HG03135 (cell line): ENCODE results near the gene ATP12A.

ENCODE experiments used
- ATAC-seq: cut with Tn5 transposase; IDR thresholded peaks from one replicate; pipeline ENCODE4 v1.9.1; 2021; ENCODE audit warnings: mild to moderate bottlenecking, moderate library complexity; ENCODE audit not compliant: unreplicated experiment

Gene ATP12A

GRCh38 chr13:24684600-24684998, 4.4 kb downstream of the ATP12A start:
- ATAC-seq, result no peak

- no peak for ATAC-seq
Measured at GRCh38 chr13:24685314-24685713, 5.1 kb downstream of the ATP12A start.

- ATAC-seq, result no peak
Measured at GRCh38 chr13:24687611-24688010, 7.4 kb downstream of the ATP12A start.

DNA sequence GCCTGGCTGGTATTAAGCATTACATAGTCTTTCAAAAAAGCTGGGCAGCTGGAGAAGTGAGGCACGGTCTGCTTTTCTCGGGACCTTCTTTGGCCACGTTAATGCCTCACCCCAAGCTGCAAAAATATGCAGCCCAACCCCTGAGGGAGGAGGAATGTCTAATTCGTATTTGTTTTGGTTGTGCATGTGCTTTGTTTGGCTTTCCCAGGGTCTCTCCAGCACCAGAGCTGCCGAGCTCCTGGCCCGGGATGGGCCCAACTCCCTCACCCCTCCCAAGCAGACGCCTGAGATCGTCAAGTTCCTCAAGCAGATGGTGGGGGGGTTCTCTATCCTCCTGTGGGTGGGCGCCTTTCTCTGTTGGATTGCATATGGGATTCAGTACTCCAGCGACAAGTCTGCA, 7.9 kb downstream of the ATP12A start:
- no peak for ATAC-seq

DNA sequence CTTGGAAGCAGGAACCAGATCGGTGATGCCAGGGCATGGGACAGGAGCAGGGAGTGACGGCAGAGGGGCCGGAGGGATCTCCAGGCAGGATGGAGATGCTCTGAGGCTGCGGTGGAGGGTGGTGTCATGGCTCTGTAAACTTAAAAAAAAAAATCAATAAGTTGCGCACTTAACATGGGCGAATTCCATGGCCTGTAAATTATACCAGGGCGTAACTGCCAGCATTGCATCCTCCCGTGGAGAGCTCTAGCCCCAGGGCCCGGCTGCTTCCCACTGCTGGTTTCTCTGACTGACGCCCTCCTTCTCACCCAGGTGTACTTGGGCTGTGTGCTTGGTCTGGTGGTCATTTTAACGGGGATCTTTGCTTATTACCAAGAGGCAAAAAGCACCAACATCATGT, 8.7 kb downstream of the ATP12A start:
- ATAC-seq, result no peak

DNA sequence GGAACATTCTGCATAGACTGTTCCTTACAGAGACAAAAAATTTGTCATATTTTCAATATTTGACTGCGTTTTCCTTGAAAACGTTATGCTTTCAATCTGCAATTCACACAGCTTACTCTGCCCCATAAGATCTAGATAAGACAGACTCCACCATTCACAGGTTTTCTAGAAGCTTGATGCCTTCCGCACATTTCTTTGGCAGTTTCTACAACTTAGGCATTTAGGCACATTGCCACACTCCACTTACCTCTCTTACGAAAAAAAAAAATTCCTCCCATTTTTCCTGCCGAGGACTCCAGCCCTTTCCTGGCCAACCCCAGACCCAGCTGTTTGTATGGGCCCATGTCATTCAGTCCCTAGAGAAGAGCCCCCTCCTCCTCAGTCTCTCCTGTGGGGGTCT, 11.2 kb downstream of the ATP12A start:
- no peak for ATAC-seq

- no peak for ATAC-seq
Measured at GRCh38 chr13:24692561-24692960, 12.4 kb downstream of the ATP12A start.

DNA sequence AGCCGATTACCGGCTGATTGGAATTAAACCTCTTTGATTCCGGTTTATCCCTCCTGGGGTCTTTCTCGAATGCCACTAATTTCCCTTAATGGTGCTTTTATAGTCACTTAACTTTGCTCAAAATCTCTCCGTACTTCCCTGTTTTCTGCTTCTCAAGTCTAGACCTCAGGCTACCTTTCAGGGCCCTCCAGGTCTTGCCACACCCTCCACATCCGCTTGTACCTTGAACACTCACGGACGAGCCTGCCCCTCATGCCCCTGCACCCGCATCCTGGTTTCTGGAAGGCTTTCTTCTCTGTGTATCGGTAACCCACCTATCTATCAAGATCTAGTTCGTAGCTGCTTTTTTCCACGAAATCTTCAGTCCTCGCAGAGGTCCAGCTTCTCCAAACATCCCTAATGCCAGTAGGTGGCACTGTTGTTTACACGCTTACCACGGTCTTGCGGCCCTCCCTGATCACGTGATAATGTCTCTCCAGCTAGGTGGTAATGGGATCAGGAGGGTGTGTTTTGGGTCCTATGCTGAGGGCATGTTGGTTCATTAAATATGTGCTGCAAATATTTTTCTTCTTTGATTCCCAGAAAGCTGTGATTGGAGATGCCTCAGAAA, 13.8 kb downstream of the ATP12A start:
- no peak for ATAC-seq

DNA sequence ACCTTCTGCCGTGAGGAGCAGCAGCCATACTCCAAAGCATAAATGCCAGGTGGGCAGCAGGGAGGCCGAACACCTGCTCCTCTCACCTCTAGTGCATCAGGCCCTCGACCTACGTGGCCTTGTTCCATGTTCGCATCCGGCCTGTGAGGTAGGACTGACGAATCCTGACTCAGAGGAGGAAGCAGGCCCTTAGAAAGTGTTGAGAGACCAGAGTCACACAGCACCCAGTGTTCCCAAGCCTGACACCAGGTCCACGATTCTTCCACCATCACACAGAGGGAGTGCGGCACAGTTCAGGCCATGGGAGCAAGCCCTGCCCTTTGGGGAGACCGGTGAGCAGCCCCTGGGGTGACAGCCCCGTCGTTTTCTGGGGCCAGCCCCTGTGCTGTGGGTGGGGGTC, 14.7 kb downstream of the ATP12A start:
- no peak for ATAC-seq

DNA sequence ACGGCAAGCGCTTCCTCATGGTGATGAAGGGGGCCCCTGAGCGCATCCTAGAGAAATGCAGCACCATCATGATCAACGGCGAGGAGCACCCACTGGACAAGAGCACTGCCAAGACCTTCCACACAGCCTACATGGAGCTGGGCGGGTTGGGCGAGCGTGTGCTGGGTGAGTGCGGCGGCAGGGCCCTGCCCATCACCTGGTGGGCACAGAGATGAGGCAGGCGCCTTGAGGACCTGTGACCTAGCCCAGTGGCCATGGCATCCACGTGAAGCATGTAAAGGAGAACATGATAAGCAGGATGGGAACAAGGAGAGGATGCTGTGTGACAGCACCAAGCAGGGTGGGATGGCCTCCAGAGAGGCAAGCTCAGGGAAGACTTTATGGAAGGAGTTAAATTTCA, 18.5 kb downstream of the ATP12A start:
- ATAC-seq, result no peak

DNA sequence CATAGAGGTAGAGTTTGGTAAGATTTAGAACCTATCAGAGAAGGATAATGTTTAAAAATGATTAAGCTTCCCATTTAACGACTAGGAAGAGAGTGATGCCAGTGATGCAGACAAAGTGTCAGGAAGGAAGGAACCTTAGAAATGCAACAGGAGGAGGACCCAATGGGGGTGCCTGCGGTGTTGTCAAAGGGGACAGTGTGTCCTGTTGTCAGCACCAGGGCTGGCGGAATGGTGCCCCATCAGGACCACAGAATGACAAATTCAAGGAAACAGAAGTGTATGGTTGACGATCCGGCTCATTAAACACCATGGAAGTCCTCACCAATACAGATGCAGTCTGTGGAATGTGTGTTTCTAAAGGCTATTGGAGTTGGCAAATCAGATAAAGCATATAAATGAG, 19.3 kb downstream of the ATP12A start:
- ATAC-seq, result no peak

DNA sequence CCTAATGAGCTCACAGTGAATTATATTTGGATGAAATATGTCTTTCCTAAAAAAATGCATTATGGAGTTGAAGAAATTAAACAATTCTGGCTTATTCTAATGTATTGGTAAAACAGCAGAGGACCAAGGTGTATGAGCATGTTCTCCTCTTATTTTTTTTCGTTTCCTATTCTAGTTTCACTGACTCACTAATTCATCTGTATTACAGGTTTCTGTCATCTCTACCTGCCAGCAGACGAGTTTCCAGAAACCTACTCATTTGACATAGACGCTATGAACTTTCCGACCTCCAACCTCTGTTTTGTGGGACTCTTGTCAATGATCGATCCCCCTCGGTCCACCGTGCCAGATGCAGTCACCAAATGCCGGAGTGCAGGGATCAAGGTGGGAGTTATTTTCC, 20.3 kb downstream of the ATP12A start:
- no peak for ATAC-seq

DNA sequence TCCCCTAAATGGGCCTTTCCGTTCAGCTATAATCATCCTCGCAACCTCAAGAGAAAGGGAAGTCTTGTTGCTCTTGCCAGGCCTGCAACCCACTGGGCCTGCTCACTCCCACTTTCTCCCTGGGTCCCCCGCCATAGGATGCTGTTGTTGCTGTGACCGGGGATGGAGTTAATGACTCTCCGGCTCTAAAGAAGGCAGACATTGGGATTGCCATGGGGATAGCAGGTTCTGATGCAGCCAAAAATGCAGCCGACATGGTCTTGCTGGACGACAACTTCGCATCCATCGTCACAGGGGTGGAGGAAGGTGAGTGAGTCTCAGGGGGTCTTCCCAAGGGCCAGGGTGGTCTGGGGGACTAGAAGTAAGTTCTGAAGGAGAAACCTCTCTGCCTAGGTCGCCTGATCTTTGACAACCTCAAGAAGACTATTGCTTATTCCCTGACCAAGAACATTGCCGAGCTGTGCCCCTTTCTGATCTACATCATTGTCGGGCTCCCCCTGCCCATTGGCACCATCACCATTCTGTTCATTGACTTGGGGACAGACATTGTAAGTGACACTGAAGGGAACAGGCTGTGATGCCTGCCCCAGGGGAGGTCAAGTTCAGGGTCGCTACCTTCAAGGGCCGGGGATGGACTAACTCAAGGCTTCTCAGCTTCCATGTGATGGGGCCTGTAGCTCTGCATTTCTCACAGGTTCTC, 26.8 kb downstream of the ATP12A start:
- no peak for ATAC-seq

DNA sequence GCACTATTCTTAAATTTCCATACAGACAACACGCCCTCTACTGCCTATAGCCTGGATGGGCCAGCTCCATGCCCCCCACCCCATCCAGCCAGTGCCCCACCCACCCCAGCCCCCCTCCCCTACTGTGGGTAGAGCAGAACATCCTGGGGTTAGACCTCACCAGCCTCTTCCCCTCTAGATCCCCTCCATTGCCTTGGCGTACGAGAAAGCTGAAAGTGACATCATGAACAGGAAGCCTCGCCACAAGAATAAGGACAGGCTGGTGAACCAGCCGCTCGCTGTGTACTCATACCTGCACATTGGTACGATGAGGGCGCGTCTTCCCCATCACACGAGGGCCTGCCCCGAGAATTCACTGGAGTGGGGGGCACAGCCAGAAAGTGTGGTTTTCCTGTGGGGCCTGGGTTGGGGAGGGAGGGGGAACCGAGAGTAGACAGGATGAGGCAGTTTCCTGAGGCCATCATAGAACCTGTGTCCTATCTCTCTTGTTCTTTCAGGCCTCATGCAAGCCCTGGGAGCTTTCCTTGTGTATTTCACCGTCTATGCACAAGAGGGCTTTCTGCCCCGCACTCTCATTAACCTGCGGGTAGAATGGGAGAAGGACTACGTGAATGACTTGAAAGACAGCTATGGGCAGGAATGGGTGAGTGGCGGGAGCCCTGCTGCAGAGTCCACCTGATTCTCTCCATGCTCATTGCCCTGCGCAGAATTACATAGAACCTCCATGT, 29.1 kb downstream of the ATP12A start:
- peak; percentile 76 for ATAC-seq

GRCh38 chr13:24713022-24713421, 32.8 kb downstream of the ATP12A start:
- no peak for ATAC-seq

DNA sequence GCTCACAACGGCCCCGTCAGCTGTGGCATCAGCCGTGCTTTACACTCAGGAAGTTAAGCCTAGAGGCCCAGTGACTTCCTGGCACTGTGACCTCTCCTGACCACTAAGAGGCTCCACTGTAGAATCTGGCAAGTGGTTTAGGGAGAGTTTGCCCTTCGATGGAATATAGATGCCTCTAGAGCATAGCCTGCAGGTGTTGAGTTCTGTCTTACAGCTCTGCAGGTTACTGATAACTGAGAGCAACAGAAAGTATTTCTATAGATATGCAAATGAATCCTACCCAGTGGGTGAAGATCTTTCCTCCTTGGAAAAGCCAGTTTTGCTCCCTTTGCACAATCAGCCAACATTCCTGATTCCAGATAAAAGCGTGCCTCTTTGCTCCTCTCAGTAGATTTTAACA, 35.8 kb downstream of the ATP12A start:
- ATAC-seq, result no peak

DNA sequence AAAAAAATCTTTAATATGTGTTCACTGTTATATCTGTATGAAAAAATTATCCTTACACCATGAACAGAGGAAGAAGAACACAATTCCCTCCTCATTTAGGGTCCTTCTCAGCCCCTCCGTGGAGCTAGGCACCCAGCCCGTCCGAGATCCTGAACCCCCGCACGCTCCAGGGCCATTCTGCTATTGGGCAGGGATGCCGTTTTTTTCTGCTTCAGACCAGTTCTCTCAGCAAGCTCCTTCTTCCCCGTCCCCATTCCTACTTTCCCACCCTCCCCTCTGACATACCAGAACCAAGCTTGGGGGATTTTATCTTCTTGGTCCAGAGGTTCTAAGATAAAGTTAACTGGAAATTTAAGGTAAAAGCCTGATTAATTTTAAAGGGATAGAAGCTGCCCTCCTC, 36.2 kb downstream of the ATP12A start:
- no peak for ATAC-seq

DNA sequence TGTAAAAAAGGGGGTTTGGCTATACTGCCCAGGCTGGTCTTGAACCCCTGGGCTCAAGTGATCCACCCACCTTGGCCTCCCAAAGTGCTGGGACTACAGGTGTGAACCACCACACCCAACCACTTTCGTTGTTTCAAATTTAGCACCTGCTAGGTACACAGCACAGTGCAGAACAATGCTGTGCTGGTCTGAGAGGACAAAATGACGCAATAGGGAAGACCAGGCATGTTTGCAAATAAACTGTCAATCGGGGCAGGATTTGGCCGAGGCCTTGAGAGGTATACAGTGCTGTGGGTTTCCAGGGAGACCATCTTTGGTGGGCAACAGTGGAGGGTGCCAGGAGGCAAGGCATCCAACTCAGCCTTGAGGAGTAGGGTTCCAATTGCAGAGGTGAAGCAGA, 37.0 kb downstream of the ATP12A start:
- no peak for ATAC-seq

- no peak for ATAC-seq
Measured at GRCh38 chr13:24718192-24718965, 38.2 kb downstream of the ATP12A start.

- no peak for ATAC-seq
Measured at GRCh38 chr13:24719139-24719538, 38.9 kb downstream of the ATP12A start.

GRCh38 chr13:24723206-24723605, 43.0 kb downstream of the ATP12A start:
- ATAC-seq, result no peak

GRCh38 chr13:24724714-24725113, 44.5 kb downstream of the ATP12A start:
- ATAC-seq, result no peak
